LNCaP clone FGC (cell line): Measurements from ENCODE around the gene SAMD7.

Experiments used
- DNase-seq: peaks from one replicate; pipeline ENCODE4 v3.0.0-alpha.2; 2011; ENCODE audit warnings: low read depth
- H3K4me3 ChIP-seq: 2 replicates; pipeline ENCODE4 v1.5.1; 2011; ENCODE audit warnings: mild to moderate bottlenecking, low read depth, low read length, control low read depth
- CTCF ChIP-seq: IDR thresholded peaks from 2 replicates; pipeline ENCODE4 v1.5.1; 2012; ENCODE audit warnings: mild to moderate bottlenecking; ENCODE audit not compliant: control insufficient read depth, insufficient read depth; ENCODE audit errors: extremely low read depth

The SAMD7 gene

GRCh38 chr3:169970847-169971246 lies 59.5 kb downstream of the SAMD7 start:
- no peak for DNase-seq
- no peak for TF ChIP-seq CTCF
- H3K4me3 ChIP-seq: no peak overlapping the region

GRCh38 chr3:169971522-169971921 lies 60.1 kb downstream of the SAMD7 start:
- no peak for DNase-seq
- TF ChIP-seq CTCF: no peak
- no peak overlapping the region for H3K4me3 ChIP-seq

GRCh38 chr3:169980055-169980454 lies 68.7 kb downstream of the SAMD7 start:
- no peak for DNase-seq
- no peak overlapping the region for H3K4me3 ChIP-seq
- no peak for TF ChIP-seq CTCF

GRCh38 chr3:169984292-169984691 lies 72.9 kb downstream of the SAMD7 start:
- TF ChIP-seq CTCF: no peak
- DNase-seq: no peak
- H3K4me3 ChIP-seq: no peak overlapping the region
